Glutamatergic neuron (in vitro differentiated cells): ENCODE results near the gene RBM19. TPM values are rescaled to one million over a fixed set of nuclear protein-coding genes. Genes with fewer than 3 reads are reported as not detected.

Source experiments
- DNase-seq: peaks from one replicate; pipeline ENCODE4 v3.0.0; 2022
- H3K27ac Mint-ChIP-seq: one replicate; pipeline ENCODE4 v1.8.0; 2020; ENCODE audit warnings: mild to moderate bottlenecking, mixed read lengths, inconsistent platforms; ENCODE audit not compliant: unreplicated experiment
- H3K27me3 Mint-ChIP-seq: one replicate; pipeline ENCODE4 v1.8.0; 2020; ENCODE audit warnings: mild to moderate bottlenecking, moderate library complexity, mixed read lengths, inconsistent platforms; ENCODE audit not compliant: unreplicated experiment
- H3K36me3 Mint-ChIP-seq: one replicate; pipeline ENCODE4 v1.8.0; 2020; ENCODE audit warnings: mild to moderate bottlenecking, mixed read lengths, inconsistent platforms; ENCODE audit not compliant: unreplicated experiment
- H3K4me1 Mint-ChIP-seq: one replicate; pipeline ENCODE4 v1.8.0; 2020; ENCODE audit warnings: mild to moderate bottlenecking, low read depth, mixed read lengths, inconsistent platforms; ENCODE audit not compliant: unreplicated experiment
- H3K4me3 Mint-ChIP-seq: one replicate; pipeline ENCODE4 v1.8.0; 2020; ENCODE audit warnings: mild to moderate bottlenecking, mixed read lengths, inconsistent platforms; ENCODE audit not compliant: unreplicated experiment
- H3K9me3 Mint-ChIP-seq: one replicate; pipeline ENCODE4 v1.8.0; 2020; ENCODE audit warnings: mild to moderate bottlenecking, moderate library complexity, mixed read lengths, inconsistent platforms; ENCODE audit not compliant: unreplicated experiment
- total RNA-seq: library from RNA; stranded (reverse); fragmentation: NEBNext Ultra II Directional; extraction: Animal tissue kit (Norgen Biotek cat#: 25700); gene quantifications from one replicate; pipeline ENCODE4 v1.2.1, GENCODE V29; 2021; ENCODE audit not compliant: unreplicated experiment
- TF ChIP-seq, protein P1 (sequence below): fragments of 200-600 bp; sonication (generic); IDR thresholded peaks from one replicate; pipeline ENCODE4 v1.5.0; 2021; ENCODE audit not compliant: partially characterized antibody, unreplicated experiment

RBM19 gene
- total RNA-seq, 1 donor from 2014 or later: 27.4 TPM

DNA sequence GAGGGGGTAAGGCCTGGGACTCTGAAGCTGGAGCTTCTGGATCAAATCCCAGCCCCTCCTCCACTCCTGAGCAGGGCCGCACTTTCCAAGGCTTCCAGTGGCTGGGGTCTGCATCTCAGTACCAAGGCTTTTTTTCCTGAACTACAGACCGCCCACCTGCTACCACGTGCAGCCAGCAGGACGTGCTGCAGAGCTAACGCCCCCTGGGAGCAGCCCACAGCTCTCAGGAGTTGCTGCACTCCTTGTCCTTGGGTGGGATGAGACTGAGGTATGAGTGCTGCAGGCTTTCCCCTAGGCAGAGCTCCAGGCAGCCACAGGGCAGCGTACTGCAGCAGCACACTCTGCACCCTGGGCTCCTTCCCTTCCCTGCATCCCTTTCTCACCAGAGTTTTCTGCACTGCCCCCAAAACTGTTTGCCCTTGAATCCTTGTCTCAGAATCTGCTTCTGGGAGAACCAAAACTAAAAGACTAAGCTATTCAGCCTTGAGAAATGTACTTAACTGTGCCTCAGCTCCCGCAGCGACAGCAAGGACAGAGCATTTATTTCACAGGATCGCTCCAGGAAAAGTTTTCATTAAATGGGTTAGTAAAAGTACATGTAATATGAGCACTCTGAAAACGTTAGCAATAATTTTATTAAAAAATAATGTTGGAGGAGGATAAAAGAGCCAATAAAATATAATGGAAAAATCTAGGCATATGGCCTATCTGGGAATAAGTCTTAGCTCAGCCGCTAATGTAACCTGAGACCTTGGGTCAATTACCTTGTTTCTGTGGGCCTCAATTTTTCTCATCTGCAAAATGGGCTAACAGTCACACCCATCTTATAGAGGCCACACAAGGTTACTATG lies 25.5 kb downstream of the RBM19 start:
- no peak overlapping the region for H3K4me3 Mint-ChIP-seq
- DNase-seq: peak; percentile 48
- H3K9me3 Mint-ChIP-seq: no peaks in the 10 kb centered on the region
- peaks cover 2% of the 10 kb centered on the region for H3K27me3 Mint-ChIP-seq
- H3K4me1 Mint-ChIP-seq: peaks cover 2% of the 10 kb centered on the region
- no peaks in the 10 kb centered on the region for H3K36me3 Mint-ChIP-seq
- H3K27ac Mint-ChIP-seq: no peak overlapping the region
- TF ChIP-seq, protein P1, sequence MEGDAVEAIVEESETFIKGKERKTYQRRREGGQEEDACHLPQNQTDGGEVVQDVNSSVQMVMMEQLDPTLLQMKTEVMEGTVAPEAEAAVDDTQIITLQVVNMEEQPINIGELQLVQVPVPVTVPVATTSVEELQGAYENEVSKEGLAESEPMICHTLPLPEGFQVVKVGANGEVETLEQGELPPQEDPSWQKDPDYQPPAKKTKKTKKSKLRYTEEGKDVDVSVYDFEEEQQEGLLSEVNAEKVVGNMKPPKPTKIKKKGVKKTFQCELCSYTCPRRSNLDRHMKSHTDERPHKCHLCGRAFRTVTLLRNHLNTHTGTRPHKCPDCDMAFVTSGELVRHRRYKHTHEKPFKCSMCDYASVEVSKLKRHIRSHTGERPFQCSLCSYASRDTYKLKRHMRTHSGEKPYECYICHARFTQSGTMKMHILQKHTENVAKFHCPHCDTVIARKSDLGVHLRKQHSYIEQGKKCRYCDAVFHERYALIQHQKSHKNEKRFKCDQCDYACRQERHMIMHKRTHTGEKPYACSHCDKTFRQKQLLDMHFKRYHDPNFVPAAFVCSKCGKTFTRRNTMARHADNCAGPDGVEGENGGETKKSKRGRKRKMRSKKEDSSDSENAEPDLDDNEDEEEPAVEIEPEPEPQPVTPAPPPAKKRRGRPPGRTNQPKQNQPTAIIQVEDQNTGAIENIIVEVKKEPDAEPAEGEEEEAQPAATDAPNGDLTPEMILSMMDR: no peak

DNA sequence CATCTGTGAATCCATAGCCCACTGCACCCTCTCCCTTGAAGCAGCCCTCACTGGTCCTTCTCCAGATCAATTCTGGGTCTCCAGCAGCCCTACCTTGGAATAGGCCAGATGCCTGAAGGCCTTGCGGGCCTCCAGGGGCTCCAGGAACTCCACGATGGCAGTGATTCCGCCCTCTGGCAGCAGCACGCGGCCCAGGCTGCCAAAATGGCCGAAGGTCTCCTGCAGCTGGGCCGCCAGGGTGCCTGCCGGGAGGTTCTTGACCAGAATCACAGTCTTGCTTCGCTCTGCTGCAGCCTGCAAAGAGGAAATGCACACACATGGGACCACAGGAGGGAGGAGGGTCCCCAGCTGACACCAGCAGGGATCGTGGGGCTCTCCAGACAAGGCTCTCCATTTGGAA lies 26.3 kb downstream of the RBM19 start:
- Mint-ChIP-seq H3K4me1 (peaks cover 2% of the 10 kb centered on the region), H3K27ac (no peak overlapping the region), H3K4me3 (no peak overlapping the region), H3K9me3 (no peaks in the 10 kb centered on the region), H3K27me3 (peaks cover 1% of the 10 kb centered on the region), H3K36me3 (no peaks in the 10 kb centered on the region)
- TF ChIP-seq, protein P1: no peak
- DNase-seq: no peak

DNA sequence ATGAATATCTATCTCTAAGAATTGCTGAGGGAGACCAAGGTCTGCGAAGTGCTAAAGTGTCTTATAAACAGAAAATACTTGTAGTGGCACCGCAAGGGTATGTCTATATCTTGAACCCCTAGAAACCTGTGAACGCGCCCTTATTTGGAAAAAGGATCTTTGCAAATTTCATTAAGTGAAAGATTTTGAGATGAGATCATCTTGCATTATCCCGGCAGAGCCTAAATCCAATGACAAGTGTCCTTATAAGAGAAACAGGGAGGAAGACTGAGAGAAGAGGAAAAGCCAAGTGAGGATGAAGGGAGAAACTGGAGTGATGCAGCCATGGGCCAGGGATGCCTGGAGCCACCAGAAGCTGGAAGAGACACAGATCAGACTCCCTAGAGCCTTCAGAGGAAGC lies 27.7 kb downstream of the RBM19 start:
- TF ChIP-seq, protein P1: no peak
- Mint-ChIP-seq H3K27me3 (no peaks in the 10 kb centered on the region), H3K4me3 (no peak overlapping the region), H3K27ac (peak overlapping the region; percentile 59), H3K9me3 (no peaks in the 10 kb centered on the region), H3K36me3 (no peaks in the 10 kb centered on the region), H3K4me1 (peaks cover 2% of the 10 kb centered on the region)
- DNase-seq: no peak

DNA sequence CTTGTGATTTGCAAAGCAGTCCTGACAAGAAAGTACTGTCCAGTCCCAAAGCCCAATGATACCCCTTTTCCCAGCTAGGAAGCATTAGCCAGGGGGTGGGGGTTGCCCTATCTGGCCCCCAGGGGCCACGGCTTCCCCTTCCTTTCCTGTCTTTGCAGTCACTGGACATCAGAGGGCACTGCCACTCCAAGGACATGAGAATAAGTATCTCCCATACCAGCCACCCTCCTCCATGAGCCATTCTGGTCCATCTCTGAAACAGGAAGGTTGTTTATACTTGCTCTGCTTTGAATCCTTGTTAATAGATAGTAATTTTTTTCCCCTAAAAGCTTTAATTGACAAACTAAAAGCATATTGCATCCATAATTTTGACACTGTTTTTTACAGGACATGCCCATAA lies 29.7 kb downstream of the RBM19 start:
- H3K4me1 Mint-ChIP-seq: peaks cover 12% of the 10 kb centered on the region
- no peaks in the 10 kb centered on the region for H3K27me3 Mint-ChIP-seq
- no peak overlapping the region for H3K4me3 Mint-ChIP-seq
- DNase-seq: no peak
- TF ChIP-seq, protein P1: no peak
- H3K9me3 Mint-ChIP-seq: no peaks in the 10 kb centered on the region
- no peaks in the 10 kb centered on the region for H3K36me3 Mint-ChIP-seq
- H3K27ac Mint-ChIP-seq: no peak overlapping the region

DNA sequence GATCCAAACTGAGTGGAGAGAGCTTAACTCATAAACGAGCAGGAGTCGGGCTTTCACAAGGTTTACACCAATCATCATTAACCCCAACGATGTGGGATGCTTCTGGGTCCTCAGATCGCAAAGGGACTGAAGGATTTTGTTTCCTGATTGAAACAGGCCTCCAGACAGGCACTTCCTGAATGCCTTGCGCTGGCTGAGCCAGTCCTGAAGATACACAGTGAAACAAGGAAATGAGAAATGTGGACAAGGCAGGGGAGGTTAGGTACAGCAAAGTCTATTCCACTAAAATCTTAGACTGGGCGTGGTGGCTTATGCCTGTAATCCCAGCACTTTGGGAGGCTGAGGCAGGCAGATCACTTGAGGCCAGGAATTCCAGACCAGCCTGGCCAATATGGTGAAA lies 30.7 kb downstream of the RBM19 start:
- Mint-ChIP-seq H3K4me1 (peaks cover 9% of the 10 kb centered on the region), H3K27me3 (no peaks in the 10 kb centered on the region), H3K9me3 (no peaks in the 10 kb centered on the region), H3K4me3 (no peak overlapping the region), H3K36me3 (no peaks in the 10 kb centered on the region), H3K27ac (no peak overlapping the region)
- DNase-seq: no peak
- TF ChIP-seq, protein P1: no peak
